Stimulated activated CD8-positive, alpha-beta memory T cell treated with anti-CD3 and anti-CD28 coated beads, Interleukin-7, amount 100 ng/mL, for 48 hours (primary cell): ENCODE data around the gene UBE2G2.

Experiments used
- DNase-seq, 2 donors: peaks; one replicate each; pipeline ENCODE4 v3.0.0-alpha.2; 2020; ENCODE audit warnings: low read depth in 1 of 2; ENCODE audit errors: extremely low read depth in 1 of 2

The UBE2G2 gene

GRCh38 chr21:44753357-44753756 is 48.3 kb downstream of the UBE2G2 start:
- no peak for DNase-seq

GRCh38 chr21:44752671-44753235 is 48.9 kb downstream of the UBE2G2 start:
- DNase-seq, result no peak

DNA sequence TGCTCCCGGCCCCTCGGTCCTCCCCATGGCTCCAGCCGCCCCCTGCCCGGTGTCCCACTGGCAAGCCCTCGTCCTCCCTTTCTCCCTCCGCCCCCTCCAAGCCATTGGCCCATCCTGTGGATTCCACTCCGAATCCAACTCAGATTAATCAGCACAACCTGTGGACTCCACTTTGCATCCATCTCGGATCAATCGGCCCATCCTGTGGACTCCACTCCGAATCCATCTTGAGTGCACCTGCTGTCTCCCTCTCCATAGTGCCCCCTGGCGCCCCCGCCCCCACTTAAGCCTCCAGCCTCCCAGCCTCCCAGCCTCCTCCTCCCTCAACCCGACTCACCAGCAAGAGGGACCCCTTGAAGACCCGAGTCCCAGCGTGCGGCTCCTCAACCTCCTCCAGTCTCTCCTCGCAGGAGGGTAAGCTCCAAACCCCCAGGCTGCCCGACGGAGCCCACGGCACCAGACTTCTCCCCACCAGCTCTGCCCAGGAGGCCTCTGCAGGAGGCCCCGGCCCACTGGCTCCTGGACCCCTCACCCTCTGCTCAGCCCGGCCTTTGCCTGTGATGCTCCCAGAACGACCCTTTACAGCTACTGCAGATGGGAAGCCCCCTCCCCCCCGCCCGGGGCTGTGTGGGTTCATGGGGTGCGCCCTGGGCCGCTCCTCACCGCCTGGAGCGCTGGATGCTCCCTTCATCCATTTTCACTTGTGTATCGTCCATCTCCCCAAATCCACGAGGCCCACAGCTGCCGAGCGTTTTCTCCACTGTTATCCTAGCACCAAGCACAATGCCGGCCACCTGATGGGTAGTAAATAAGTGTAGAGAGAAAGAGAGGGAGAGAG is 49.6 kb downstream of the UBE2G2 start:
- DNase-seq, result no peak

GRCh38 chr21:44751186-44751798 is 50.3 kb downstream of the UBE2G2 start:
- DNase-seq, result no peak

GRCh38 chr21:44750675-44751025 is 51.0 kb downstream of the UBE2G2 start:
- no peak for DNase-seq

GRCh38 chr21:44749759-44750674 is 51.6 kb downstream of the UBE2G2 start:
- no peak for DNase-seq

- DNase-seq, result no peak
These were observed 52.4 kb downstream of the UBE2G2 start for GRCh38 chr21:44749116-44749758.

DNA sequence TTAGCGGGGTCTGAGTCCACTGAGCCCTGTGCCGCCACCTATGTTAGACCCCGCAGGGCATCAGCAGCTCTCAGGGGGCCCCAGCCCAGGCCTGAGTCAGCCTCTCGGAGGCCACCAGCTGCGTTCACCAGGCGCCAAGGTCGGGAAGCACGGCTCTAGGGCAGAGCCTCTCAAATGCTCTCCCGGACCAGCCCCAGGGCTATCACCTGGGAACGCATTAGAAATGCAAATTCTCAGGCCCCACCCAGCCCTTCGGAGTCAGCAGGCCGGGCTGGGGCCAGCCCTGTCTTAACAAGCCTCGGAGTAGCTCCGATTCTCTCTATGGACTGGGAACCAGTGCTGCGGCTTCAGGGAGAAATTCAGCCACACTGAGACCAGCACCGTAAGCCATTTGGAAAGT is 53.0 kb downstream of the UBE2G2 start:
- DNase-seq, result no peak

GRCh38 chr21:44742418-44743153 is 59.0 kb downstream of the UBE2G2 start:
- no peak for DNase-seq

DNA sequence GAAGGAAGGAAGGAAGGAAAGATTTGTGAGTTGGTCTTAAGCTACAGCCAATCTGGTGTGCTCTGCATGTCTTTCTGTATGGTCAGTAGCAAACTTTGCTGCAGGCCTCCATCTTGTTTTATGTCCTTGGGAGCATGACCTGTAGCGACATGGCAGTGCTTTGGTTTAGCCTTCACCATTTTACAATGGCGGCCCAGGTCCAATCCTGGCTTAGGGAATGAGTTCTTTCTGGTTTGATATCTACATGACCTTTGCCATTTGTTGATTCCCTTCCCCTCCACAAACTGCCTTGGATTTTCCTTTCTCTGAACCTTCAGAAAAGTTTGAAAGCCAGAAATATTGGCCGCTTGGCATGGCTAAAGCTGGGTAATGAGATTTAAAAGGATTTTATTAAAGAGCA is 59.7 kb downstream of the UBE2G2 start:
- no peak for DNase-seq

- no peak for DNase-seq
These were observed 60.9 kb downstream of the UBE2G2 start for GRCh38 chr21:44740742-44741141.

DNA sequence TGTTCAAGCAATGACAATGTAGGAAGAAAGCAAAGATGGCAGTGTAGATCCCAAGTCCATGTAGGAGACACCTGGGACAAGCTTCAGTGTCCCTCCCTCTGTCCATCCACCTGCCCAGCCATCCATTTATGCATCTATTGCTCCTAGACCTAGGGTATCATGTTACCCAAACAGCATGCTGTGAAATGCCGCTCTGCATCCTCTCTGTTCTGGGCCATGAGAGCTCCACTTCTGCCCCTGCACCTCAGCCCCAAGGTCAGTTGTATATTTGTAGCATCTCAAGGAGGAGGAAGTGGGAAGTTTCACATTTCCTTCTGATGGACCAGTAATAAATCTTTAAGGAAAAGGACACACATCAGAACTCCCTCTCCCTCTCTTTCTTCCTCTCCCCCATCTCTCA is 62.3 kb downstream of the UBE2G2 start:
- DNase-seq, result no peak

- no peak for DNase-seq
These were observed 63.0 kb downstream of the UBE2G2 start for GRCh38 chr21:44738621-44739020.

GRCh38 chr21:44737706-44738354 is 63.8 kb downstream of the UBE2G2 start:
- DNase-seq, result no peak

- no peak for DNase-seq
These were observed 65.2 kb downstream of the UBE2G2 start for GRCh38 chr21:44736291-44737004.

DNA sequence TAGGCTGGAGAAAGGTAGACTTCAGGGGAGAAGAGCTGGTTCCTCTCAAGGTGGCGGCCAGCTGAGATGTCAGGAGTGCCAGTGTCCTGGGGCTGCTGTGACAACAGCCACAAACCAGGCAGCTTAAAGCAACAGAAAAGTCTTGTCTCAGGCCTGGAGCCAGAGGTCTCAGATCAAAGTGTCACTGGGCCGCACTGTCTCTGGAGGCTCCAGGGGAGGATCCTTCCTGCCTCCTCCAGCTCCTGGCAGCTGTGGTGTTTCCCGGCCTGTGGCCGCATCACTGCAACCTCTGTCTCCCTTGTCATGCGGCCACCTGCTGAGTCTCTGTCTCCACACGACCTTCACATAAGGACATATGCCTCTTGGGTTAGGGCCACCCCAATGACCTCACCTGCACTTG is 65.8 kb downstream of the UBE2G2 start:
- DNase-seq, result no peak

- DNase-seq, result no peak
These were observed 66.8 kb downstream of the UBE2G2 start for GRCh38 chr21:44734841-44735240.

DNA sequence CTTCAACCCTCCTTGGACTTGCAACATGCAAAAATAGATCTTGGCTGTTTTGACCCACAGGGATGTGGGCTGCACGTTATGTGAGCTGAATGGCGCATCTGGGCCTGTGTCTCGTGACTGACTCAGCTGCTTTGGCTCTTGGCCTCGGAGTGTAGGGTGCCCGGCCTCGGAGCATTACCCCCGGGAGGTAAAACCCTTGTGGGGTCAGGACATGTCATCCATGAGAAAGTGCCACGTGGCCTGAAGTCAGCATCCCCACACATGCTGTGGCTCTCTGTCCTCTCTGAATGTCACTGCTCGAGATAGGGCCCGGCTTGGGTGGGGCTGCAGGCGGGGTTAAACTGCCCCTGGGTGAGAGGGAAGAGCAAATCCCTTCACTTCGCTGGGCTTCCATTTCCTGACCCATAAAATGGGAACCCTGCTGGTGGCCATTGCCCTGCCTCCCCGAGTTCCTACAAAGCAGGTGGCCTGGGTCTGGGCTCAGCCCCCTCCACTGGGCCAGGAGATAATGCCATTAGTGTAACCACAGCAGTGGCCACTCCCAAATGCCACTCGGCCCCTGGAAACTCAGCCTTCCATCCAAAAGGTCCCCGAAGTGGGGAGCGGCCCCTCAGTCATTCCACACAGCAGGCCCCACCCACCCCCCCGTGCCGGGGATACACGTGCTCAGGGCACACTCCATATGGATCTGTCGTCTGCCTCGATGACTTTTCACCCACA is 67.4 kb downstream of the UBE2G2 start:
- no peak for DNase-seq
